GM13977 (cell line): ENCODE results near the gene ADAM10.

Source experiments
- DNase-seq: peaks from one replicate; pipeline ENCODE4 v3.0.0; 2012; ENCODE audit warnings: low spot score
- in situ Hi-C: fragments of 300-500 bp; cut with MboI; formaldehyde crosslinking; loops from one replicate; pipeline ENCODE4 v1.12.0; 2022; ENCODE audit warnings: low sequenced_read_pairs, low pct_unique_long_range_greater_than_20kb, mixed read lengths, inconsistent platforms; ENCODE audit not compliant: unreplicated experiment
- TF ChIP-seq, protein P1 (sequence below): IDR thresholded peaks from 2 replicates; pipeline ENCODE4 v1.5.1; 2012; ENCODE audit warnings: mild to moderate bottlenecking, control low read depth; ENCODE audit not compliant: insufficient read depth; ENCODE audit errors: extremely low read depth, missing control alignments

The ADAM10 gene

DNA sequence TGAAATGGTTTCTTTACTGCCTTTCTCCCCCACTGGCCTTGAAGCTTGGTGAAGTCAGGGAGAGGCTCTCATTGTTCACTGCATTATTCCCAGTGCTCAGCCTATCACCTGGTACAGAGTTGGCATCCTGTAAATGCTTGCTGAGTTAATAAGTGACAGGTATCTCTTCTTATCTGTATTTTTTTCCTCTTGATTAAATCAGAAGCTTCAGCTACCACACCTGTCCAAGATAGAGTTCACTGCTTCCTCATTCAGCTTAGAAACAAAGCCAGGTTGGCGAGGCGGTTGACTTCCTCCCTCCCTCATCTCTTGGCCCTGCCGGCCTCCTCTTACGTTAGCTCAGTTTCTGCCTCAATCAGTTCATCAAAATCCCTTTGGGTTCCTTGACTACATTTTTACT, 174.9 kb downstream of the ADAM10 start:
- TF ChIP-seq, protein P1, sequence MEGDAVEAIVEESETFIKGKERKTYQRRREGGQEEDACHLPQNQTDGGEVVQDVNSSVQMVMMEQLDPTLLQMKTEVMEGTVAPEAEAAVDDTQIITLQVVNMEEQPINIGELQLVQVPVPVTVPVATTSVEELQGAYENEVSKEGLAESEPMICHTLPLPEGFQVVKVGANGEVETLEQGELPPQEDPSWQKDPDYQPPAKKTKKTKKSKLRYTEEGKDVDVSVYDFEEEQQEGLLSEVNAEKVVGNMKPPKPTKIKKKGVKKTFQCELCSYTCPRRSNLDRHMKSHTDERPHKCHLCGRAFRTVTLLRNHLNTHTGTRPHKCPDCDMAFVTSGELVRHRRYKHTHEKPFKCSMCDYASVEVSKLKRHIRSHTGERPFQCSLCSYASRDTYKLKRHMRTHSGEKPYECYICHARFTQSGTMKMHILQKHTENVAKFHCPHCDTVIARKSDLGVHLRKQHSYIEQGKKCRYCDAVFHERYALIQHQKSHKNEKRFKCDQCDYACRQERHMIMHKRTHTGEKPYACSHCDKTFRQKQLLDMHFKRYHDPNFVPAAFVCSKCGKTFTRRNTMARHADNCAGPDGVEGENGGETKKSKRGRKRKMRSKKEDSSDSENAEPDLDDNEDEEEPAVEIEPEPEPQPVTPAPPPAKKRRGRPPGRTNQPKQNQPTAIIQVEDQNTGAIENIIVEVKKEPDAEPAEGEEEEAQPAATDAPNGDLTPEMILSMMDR: no peak
- in situ Hi-C loops: no loop called here
- no peak for DNase-seq

DNA sequence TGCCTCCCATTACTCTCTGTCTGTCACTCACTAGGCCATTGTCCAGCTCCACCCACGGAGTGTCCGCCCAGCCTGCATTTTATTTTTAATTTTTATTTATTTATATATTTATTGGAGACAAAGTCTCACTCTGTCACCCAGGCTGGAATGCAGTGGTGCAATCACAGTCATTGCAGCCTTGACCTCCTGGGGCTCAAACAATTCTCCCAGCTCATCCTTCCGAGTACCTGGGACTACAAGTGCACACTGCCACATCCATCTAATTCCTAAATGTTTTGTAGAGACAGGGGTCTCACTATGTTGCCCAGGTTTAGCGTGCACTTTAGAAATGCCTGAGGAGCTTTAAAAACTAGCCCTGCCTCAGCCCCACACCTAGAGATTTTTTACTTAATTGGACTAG, 176.2 kb downstream of the ADAM10 start:
- TF ChIP-seq, protein P1: no peak
- no peak for DNase-seq
- in situ Hi-C loops: no loop called here

DNA sequence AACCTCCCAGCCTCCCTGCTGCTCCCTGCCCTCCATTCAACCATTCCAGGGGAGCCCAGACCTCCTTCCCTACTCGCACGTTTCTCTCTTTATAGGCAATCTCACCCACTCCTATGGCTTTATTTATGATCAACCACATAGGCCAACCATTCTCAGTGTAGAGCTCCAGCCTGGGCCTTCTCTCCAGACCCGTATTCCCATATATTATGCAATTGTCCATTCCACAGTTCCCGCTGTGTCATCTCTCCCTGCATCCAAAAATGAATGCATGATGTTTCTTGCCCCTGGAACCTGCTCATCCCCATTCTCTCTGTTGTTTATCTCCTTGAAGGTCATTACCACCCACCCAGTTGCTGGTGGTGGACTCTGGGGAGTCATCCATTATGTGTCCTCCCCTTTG, 177.0 kb downstream of the ADAM10 start:
- TF ChIP-seq, protein P1: no peak
- in situ Hi-C loops: no loop called here
- no peak for DNase-seq

DNA sequence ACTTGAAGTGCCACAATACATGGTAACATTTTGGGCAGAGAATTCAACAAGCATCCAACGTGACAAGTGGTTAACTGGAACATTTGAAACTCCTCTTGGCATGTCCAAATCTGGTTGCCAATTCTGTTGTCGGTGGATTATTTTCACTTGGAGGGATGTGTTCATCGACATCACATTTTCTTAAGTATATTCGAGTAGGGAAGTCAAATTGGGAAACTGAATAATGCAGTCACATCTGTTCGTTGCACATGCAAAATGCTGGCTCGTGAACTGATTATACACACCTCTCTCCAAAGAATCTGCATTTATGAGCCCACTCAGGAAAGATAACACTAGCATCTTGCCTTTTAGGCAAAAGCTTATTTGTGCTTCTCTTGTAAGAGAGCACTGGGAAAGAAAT, 178.0 kb downstream of the ADAM10 start:
- in situ Hi-C loops: no loop called here
- TF ChIP-seq, protein P1: no peak
- DNase-seq: no peak

DNA sequence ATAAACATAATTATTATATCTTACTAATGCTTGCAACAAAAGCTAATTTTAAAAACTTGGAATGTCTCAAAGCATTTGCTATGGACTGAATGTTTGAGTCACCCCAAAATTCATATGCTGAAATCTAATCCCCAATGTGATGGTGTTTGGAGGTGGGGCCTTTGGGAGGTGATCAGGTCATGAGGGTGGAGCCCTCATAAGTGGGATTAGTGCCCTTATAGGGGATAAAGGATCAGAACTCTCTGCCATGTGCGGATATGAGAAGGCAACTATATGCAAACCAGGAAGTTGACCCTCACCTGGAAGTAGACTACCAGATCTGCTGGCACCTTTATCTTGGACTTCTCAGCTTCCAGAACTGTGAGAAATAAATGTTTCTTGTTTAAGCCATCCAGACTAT, 180.1 kb downstream of the ADAM10 start:
- TF ChIP-seq, protein P1: no peak
- in situ Hi-C loops: no loop called here
- DNase-seq: no peak

DNA sequence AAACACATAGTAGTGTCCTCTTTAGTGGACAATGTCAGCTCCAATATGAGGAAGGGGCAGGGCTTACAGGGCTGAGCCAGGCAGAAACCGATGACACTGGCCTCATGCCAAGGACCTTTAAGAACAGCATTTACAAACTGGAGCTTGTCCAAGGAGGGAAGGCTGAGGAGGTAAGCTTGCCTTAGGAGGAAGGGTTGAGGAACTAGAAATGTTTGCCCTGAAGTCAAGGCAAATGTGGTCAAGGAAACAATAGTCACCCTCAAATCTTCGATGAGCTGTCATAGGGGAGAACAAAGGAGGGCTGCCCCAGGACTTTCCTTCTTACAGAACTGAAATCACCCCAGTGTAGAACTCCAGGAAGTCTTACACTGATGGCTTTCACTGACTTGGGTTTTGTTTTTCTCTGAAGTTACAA, 181.3 kb downstream of the ADAM10 start:
- in situ Hi-C loops: no loop called here
- no peak for DNase-seq
- TF ChIP-seq, protein P1: no peak

DNA sequence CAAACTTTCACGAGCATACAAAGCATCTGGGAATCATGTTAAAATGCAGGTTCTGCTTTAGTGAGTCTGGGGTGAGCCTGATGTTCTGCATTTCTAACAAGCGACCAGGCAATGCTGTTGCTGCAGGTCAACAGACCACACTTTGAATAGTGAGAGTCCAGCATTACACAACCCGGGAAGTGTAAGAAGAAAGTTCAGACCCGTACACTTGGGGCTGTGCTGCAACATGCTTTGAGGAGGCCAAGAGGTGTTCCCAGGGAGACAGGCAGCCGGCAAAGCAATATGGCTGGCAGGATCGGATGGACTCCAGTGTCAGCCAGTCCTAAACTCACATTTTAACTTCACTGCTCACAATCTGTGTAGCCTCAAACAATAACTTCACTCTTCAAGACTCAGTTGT, 183.5 kb downstream of the ADAM10 start:
- TF ChIP-seq, protein P1: no peak
- in situ Hi-C loops: no loop called here
- no peak for DNase-seq
